Heart right ventricle (tissue), 16 donors: Measurements from ENCODE around the gene TYRP1. TPM values are rescaled to one million over a fixed set of nuclear protein-coding genes. Genes with fewer than 3 reads are reported as not detected.
A peak's percentile ranks its signal among the peaks of the same experiment; 100 is the strongest.

Experiments
- ATAC-seq, 8 donors: fragments of 200-7000 bp; cut with Tn5 transposase; one replicate each; pipeline ENCODE4 v1.9.1; 2020; ENCODE audit warnings: mild to moderate bottlenecking in 8 of 8, moderate library complexity in 8 of 8, moderate number of reproducible peaks in 1 of 8
- DNase-seq, 2 donors: peaks; one replicate each; pipeline ENCODE4 v3.0.0-alpha.2; 2020
- H3K27ac ChIP-seq, 10 donors: fragments of 200-600 bp; sonication (generic) in 2 of 10; one replicate each; pipeline versions ENCODE4 v1.5.0 to v1.8.0; 2020 to 2022; ENCODE audit warnings: mild to moderate bottlenecking in 3 of 10
- H3K27me3 ChIP-seq, 7 donors: fragments of 200-600 bp; one replicate each; pipeline ENCODE4 v1.8.0; 2021 to 2022; ENCODE audit warnings: mild to moderate bottlenecking in 2 of 7
- H3K36me3 ChIP-seq, 9 donors: fragments of 200-600 bp; sonication (generic) in 1 of 9; one replicate each; pipeline versions ENCODE4 v1.5.0 to v1.8.0; 2020 to 2022; ENCODE audit warnings: mild to moderate bottlenecking in 2 of 9
- H3K4me1 ChIP-seq, 9 donors: fragments of 200-600 bp; sonication (generic) in 1 of 9; one replicate each; pipeline versions ENCODE4 v1.5.0 to v1.8.0; 2020 to 2022; ENCODE audit warnings: mild to moderate bottlenecking in 4 of 9
- H3K4me3 ChIP-seq, 10 donors: fragments of 200-600 bp; sonication (generic) in 2 of 10; one replicate each; pipeline versions ENCODE4 v1.5.0 to v1.8.0; 2020 to 2022; ENCODE audit warnings: mild to moderate bottlenecking in 7 of 10, moderate library complexity in 2 of 10
- H3K9me3 ChIP-seq, 11 donors: fragments of 200-600 bp in 10 of 11; sonication (generic) in 2 of 11; one replicate each; pipeline versions ENCODE4 v1.5.0 to v1.8.0; 2013 to 2022; ENCODE audit warnings: mild to moderate bottlenecking in 2 of 11, control low read depth in 1 of 11, moderate library complexity in 1 of 11
- CTCF ChIP-seq, 9 donors: fragments of 200-600 bp; sonication (generic) in 2 of 9; IDR thresholded peaks; one replicate each; pipeline versions ENCODE4 v1.5.0 to v1.8.0; 2021 to 2022; ENCODE audit warnings: antibody characterized with exemption in 9 of 9, mild to moderate bottlenecking in 5 of 9, moderate library complexity in 1 of 9
- WGBS, 2 donors: extraction: QIAGEN DNeasy Blood & Tissue Kit; methylation state at CpG; one replicate each; pipeline ENCODE4 v1.1.7; 2013; ENCODE audit warnings: inconsistent platforms in 1 of 2; 5-methylcytosine and 5-hydroxymethylcytosine counted together
- intact Hi-C, 10 donors: fragments of 100-400 bp; cut with DNase I; formaldehyde crosslinking; loops; one replicate each; pipeline versions ENCODE4 v1.11.1 to v1.14.2; 2022
- polyA plus RNA-seq, 2 donors: library from polyadenylated mRNA; stranded (reverse); fragments of 200-250 nt; gene quantifications; one replicate each; pipeline ENCODE4 v1.2.3, GENCODE V29; 2013
- total RNA-seq, 10 donors: library from RNA; stranded (reverse); fragmentation: NEBNext Ultra II Directional in 3 of 10; extraction: Animal tissue kit (Norgen Biotek cat#: 25700) in 3 of 10; gene quantifications; one replicate each; pipeline versions ENCODE4 v1.2.1 to v1.2.4, GENCODE V29; 2021 to 2023
- donor health status: Arrhythmogenic right ventricular cardiomyopathy.
- donor health status: ischemic (EF 13 %, LVEDD 7.1; RV severe dilation, severe dysfunction).
- donor health status: healthy with polysubstance abuse.
- donor health status: DM: no; HTN: yes; CAD: no.
- donor health status: DM: no; HTN: no; CAD: no.
- donor health status: ischemic (EF 25% LVEDD 6.9; RV normal size, moderate dysfunction).
- donor health status: ischemic (EF 25% LVEDD 5.7; RV mildly dilated, moderate dysfunction).
- donor health status: healthy.
- donor health status: DM: yes; HTN: yes; CAD: no.
- donor health status: Ischemic cardiomyopathy.
- donor health status: ischemic (EF 35%, LVEDD 5.7; RV mildly dilated, moderate dysfunction).
- donor health status: nonischemic (EF 11% LVEDD 7.7; RV severe dilation, severe dysfunction).
- donor health status: DM: yes; HTN: yes; CAD: no.
- donor health status: PGD.
- donor health status: ischemic (EF 29% LVEDD 5.4; RV normal size, mild dysfunction).
- donor health status: nonischemic (EF 23%, LVEDD 6.1; RV moderate dilation, normal function).

Gene TYRP1
- total and polyA plus RNA-seq, 12 donors, result 7.2 to 138 (median 66.8) TPM

GRCh38 chr9:12719431-12719830 is 26.2 kb downstream of the TYRP1 start:
- Histone ChIP-seq H3K9me3 (no peaks in the 10 kb centered on the region), H3K4me3 (no peak overlapping the region), H3K27ac (no peak overlapping the region), H3K27me3 (no peaks in the 10 kb centered on the region), H3K4me1 (no peaks in the 10 kb centered on the region), H3K36me3 (no peaks in the 10 kb centered on the region)
- ATAC-seq, result peak in 3 of 8 donors; percentile 59 to 69 (median 65)
- intact Hi-C loops, result loop anchor here in 3 of 10 donors (2.0 to 5.0 kb wide), 2 partner anchors 368 to 369 kb away; no protein-coding TSS in a partner anchor
- TF ChIP-seq CTCF (IDR thresholded peaks at IDR 0.05), result peak in 8 of 9 donors; percentile 31 to 68 (median 55)
- 8 to 11% methylated on average over 1 of the region's 1 CpG for WGBS, 2 donors
- no peak for DNase-seq

GRCh38 chr9:12720551-12720950 is 27.4 kb downstream of the TYRP1 start:
- no peaks in the 10 kb centered on the region for H3K9me3 ChIP-seq
- 63 to 67% methylated on average over 3 of the region's 3 CpGs for WGBS, 2 donors

GRCh38 chr9:12722131-12722530 is 28.9 kb downstream of the TYRP1 start:
- H3K4me3 ChIP-seq, result no peak overlapping the region
- no peaks in the 10 kb centered on the region for H3K9me3 ChIP-seq
- no peak overlapping the region for H3K27ac ChIP-seq
- H3K27me3 ChIP-seq, result no peaks in the 10 kb centered on the region
- no peak for TF ChIP-seq CTCF (IDR thresholded peaks at IDR 0.05)
- ATAC-seq (no peak), DNase-seq (no peak)
- H3K4me1 ChIP-seq, result no peaks in the 10 kb centered on the region
- intact Hi-C loops, result loop anchor here in 9 of 10 donors (2.0 to 10.0 kb wide), 13 partner anchors 53 to 1713 kb away; partner anchors contain the start of gene LURAP1L (in 5 of the 9)
- H3K36me3 ChIP-seq, result no peaks in the 10 kb centered on the region
- 85 to 94% methylated on average over 2 of the region's 2 CpGs for WGBS, 2 donors

More at GRCh38 chr9:12720551-12720950, 27.4 kb downstream of the TYRP1 start:
- no peak for TF ChIP-seq CTCF (IDR thresholded peaks at IDR 0.05)
- ATAC-seq (no peak), DNase-seq (no peak)
- intact Hi-C loops, result loop anchor here in 8 of 10 donors (2.0 to 10.0 kb wide), 14 partner anchors 54 to 1714 kb away; partner anchors contain the start of gene LURAP1L (in 5 of the 8)
- Histone ChIP-seq H3K36me3 (no peaks in the 10 kb centered on the region), H3K27ac (no peak overlapping the region), H3K27me3 (no peaks in the 10 kb centered on the region), H3K4me3 (no peak overlapping the region), H3K4me1 (no peaks in the 10 kb centered on the region)

- H3K4me3 ChIP-seq, result no peak overlapping the region
- H3K27ac ChIP-seq, result no peak overlapping the region
- TF ChIP-seq CTCF (IDR thresholded peaks at IDR 0.05), result peak; percentile 25 to 75 (median 59)
- 54 to 61% methylated on average over 5 of the region's 5 CpGs for WGBS, 2 donors
- H3K27me3 ChIP-seq, result no peaks in the 10 kb centered on the region
- no peak for DNase-seq
- ATAC-seq, result no peak
- H3K9me3 ChIP-seq, result no peaks in the 10 kb centered on the region
- no peaks in the 10 kb centered on the region for H3K36me3 ChIP-seq
- intact Hi-C loops, result loop anchor here (2.0 to 10.0 kb wide), 14 partner anchors 51 to 1711 kb away; partner anchors contain the start of gene LURAP1L (in 5 of the 10)
- H3K4me1 ChIP-seq, result no peaks in the 10 kb centered on the region
Measured at GRCh38 chr9:12723409-12724028, 30.3 kb downstream of the TYRP1 start.
